Liver (tissue), 9 donors: ENCODE results near the gene USP21. TPM values are rescaled to one million over a fixed set of nuclear protein-coding genes. Genes with fewer than 3 reads are reported as not detected.

Experiments
- DNase-seq: peaks from one replicate; pipeline ENCODE4 v3.0.0-alpha.2; 2017; ENCODE audit warnings: low spot score
- H3K27ac ChIP-seq, 2 donors: one replicate each; pipeline ENCODE4 v1.7.0; 2013; ENCODE audit warnings: inconsistent platforms in 2 of 2, low read length in 2 of 2, control low read depth in 1 of 2, low read depth in 1 of 2, mild to moderate bottlenecking in 1 of 2
- H3K27me3 ChIP-seq, 4 donors: one replicate each; pipeline versions ENCODE4 v1.6.1 to v1.7.0; 2013; ENCODE audit warnings: low read length in 3 of 4, inconsistent platforms in 1 of 4, mild to moderate bottlenecking in 1 of 4, moderate library complexity in 1 of 4; ENCODE audit not compliant: control insufficient read depth in 4 of 4, insufficient read depth in 4 of 4
- H3K36me3 ChIP-seq, 4 donors: one replicate each; pipeline versions ENCODE4 v1.6.1 to v1.7.0; 2013; ENCODE audit warnings: low read length in 3 of 4, mild to moderate bottlenecking in 3 of 4, low read depth in 1 of 4, moderate library complexity in 1 of 4; ENCODE audit not compliant: control insufficient read depth in 4 of 4, insufficient read depth in 3 of 4
- H3K4me1 ChIP-seq, 4 donors: one replicate each; pipeline versions ENCODE4 v1.6.1 to v1.7.0; 2013; ENCODE audit warnings: low read length in 3 of 4, mild to moderate bottlenecking in 3 of 4, moderate library complexity in 1 of 4; ENCODE audit not compliant: control insufficient read depth in 4 of 4, insufficient read depth in 4 of 4
- H3K4me3 ChIP-seq, 3 donors: one replicate each; pipeline versions ENCODE4 v1.6.1 to v1.7.0; 2013; ENCODE audit warnings: low read length in 3 of 3, control low read depth in 1 of 3, low read depth in 1 of 3, mild to moderate bottlenecking in 1 of 3
- H3K9ac ChIP-seq, 2 donors: one replicate each; pipeline ENCODE4 v1.7.0; 2013; ENCODE audit warnings: low read length in 2 of 2, mild to moderate bottlenecking in 2 of 2, moderate library complexity in 2 of 2, control low read depth in 1 of 2, low read depth in 1 of 2
- H3K9me3 ChIP-seq, 4 donors: one replicate each; pipeline versions ENCODE4 v1.6.1 to v1.7.0; 2013; ENCODE audit warnings: low read length in 3 of 4; ENCODE audit not compliant: control insufficient read depth in 4 of 4
- EGR1 ChIP-seq, 2 donors: IDR thresholded peaks; 2 replicates each; pipeline ENCODE4 v1.6.1; 2016 to 2018; ENCODE audit warnings: antibody characterized with exemption in 2 of 2, low read depth in 2 of 2
- FOXA1 ChIP-seq: IDR thresholded peaks from 2 replicates; pipeline ENCODE4 v1.6.1; 2016; ENCODE audit warnings: antibody characterized with exemption
- FOXA2 ChIP-seq: IDR thresholded peaks from 2 replicates; pipeline ENCODE4 v1.6.1; 2016; ENCODE audit warnings: antibody characterized with exemption
- GABPA ChIP-seq, 2 donors: IDR thresholded peaks in 1 of 2; conservative IDR thresholded peaks in 1 of 2; 2 replicates each; pipeline ENCODE4 v1.6.1; 2016; ENCODE audit warnings: antibody characterized with exemption in 2 of 2, mild to moderate bottlenecking in 1 of 2, moderate library complexity in 1 of 2
- HNF4A ChIP-seq, 2 donors: conservative IDR thresholded peaks; 2 replicates each; pipeline ENCODE4 v1.6.1; 2016; ENCODE audit warnings: antibody characterized with exemption in 2 of 2, mild to moderate bottlenecking in 2 of 2
- HNF4G ChIP-seq: IDR thresholded peaks from 2 replicates; pipeline ENCODE4 v1.6.1; 2016; ENCODE audit warnings: antibody characterized with exemption
- JUND ChIP-seq, 2 donors: IDR thresholded peaks; 2 replicates each; pipeline ENCODE4 v1.6.1; 2016; ENCODE audit warnings: antibody characterized with exemption in 2 of 2
- NR2F2 ChIP-seq: IDR thresholded peaks from 2 replicates; pipeline ENCODE4 v1.6.1; 2016; ENCODE audit warnings: antibody characterized with exemption
- RAD21 ChIP-seq, 2 donors: IDR thresholded peaks; 2 replicates each; pipeline ENCODE4 v1.6.1; 2016; ENCODE audit warnings: antibody characterized with exemption in 2 of 2, mild to moderate bottlenecking in 2 of 2
- RXRA ChIP-seq, 2 donors: IDR thresholded peaks; 2 replicates each; pipeline ENCODE4 v1.6.1; 2017 to 2018; ENCODE audit warnings: antibody characterized with exemption in 2 of 2, mild to moderate bottlenecking in 1 of 2
- SP1 ChIP-seq: IDR thresholded peaks from 2 replicates; pipeline ENCODE4 v1.6.1; 2018; ENCODE audit warnings: antibody characterized with exemption, mild to moderate bottlenecking
- TAF1 ChIP-seq: conservative IDR thresholded peaks from 2 replicates; pipeline ENCODE4 v1.6.1; 2016; ENCODE audit warnings: antibody characterized with exemption, mild to moderate bottlenecking
- WGBS: extraction: QIAGEN DNeasy Blood & Tissue Kit; methylation state at CpG from one replicate; pipeline ENCODE4 v1.1.7; 2013; 5-methylcytosine and 5-hydroxymethylcytosine counted together
- polyA plus RNA-seq, 2 donors: library from polyadenylated mRNA; stranded (reverse) in 1 of 2; unstranded in 1 of 2; fragments of 200-250 nt in 1 of 2; fragments of >200 nt in 1 of 2; fragmentation: Nextera tagmentation in 1 of 2; extraction: Ambion mirVana in 1 of 2; gene quantifications; one replicate each; pipeline versions ENCODE4 v1.2.1 to v1.2.3, GENCODE V29; 2013 to 2015
- total RNA-seq, 2 donors: library from RNA; depleted of rRNA; stranded (reverse); fragments of >200 nt; gene quantifications; one replicate each; pipeline ENCODE4 v1.2.3, GENCODE V29; 2014
- TF ChIP-seq, protein P1 (sequence below): fragments of 150-350 bp; IDR thresholded peaks from 2 replicates; pipeline ENCODE4 v1.5.1; 2017; ENCODE audit warnings: improper control_type of control experiment, low read depth, low read length; ENCODE audit not compliant: missing input control
- TF ChIP-seq, protein P2 (sequence below): IDR thresholded peaks from 2 replicates; pipeline ENCODE4 v1.6.1; 2016; ENCODE audit warnings: antibody characterized with exemption
- TF ChIP-seq, protein P3 (sequence below): IDR thresholded peaks from 2 replicates; pipeline ENCODE4 v1.6.1; 2016; ENCODE audit warnings: antibody characterized with exemption, mild to moderate bottlenecking
- TF ChIP-seq, protein P4 (sequence below): IDR thresholded peaks from 2 replicates; pipeline ENCODE4 v1.6.1; 2016; ENCODE audit warnings: antibody characterized with exemption
- TF ChIP-seq, protein P5 (sequence below): IDR thresholded peaks from 2 replicates; pipeline ENCODE4 v1.6.1; 2016; ENCODE audit warnings: antibody characterized with exemption
- donor health status: healthy.
- donor health status: healthy.
- donor health status: healthy.
- donor health status: healthy.
- donor health status: healthy.

Gene USP21
- total and polyA plus RNA-seq, 4 donors = 4.1 to 9.0 (median 6.5) TPM

DNA sequence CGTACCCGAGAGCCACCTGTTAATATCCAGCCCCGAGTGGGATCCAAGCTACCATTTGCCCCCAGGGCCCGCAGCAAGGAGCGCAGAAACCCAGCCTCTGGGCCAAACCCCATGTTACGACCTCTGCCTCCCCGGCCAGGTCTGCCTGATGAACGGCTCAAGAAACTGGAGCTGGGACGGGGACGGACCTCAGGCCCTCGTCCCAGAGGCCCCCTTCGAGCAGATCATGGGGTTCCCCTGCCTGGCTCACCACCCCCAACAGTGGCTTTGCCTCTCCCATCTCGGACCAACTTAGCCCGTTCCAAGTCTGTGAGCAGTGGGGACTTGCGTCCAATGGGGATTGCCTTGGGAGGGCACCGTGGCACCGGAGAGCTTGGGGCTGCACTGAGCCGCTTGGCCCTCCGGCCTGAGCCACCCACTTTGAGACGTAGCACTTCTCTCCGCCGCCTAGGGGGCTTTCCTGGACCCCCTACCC is 1.4 kb downstream of the USP21 start:
- Histone ChIP-seq H3K9me3 (no peaks in the 10 kb centered on the region), H3K4me3 (no peak overlapping the region), H3K4me1 (peaks cover 13 to 40% (median 23%) of the 10 kb centered on the region in 4 donors), H3K27me3 (no peaks in the 10 kb centered on the region), H3K9ac (no peak overlapping the region), H3K36me3 (peaks cover 0 to 25% (median 9%) of the 10 kb centered on the region in 4 donors), H3K27ac (no peak overlapping the region)
- no peak for TF ChIP-seq RXRA (IDR thresholded peaks at IDR 0.05)
- TF ChIP-seq, protein P1, sequence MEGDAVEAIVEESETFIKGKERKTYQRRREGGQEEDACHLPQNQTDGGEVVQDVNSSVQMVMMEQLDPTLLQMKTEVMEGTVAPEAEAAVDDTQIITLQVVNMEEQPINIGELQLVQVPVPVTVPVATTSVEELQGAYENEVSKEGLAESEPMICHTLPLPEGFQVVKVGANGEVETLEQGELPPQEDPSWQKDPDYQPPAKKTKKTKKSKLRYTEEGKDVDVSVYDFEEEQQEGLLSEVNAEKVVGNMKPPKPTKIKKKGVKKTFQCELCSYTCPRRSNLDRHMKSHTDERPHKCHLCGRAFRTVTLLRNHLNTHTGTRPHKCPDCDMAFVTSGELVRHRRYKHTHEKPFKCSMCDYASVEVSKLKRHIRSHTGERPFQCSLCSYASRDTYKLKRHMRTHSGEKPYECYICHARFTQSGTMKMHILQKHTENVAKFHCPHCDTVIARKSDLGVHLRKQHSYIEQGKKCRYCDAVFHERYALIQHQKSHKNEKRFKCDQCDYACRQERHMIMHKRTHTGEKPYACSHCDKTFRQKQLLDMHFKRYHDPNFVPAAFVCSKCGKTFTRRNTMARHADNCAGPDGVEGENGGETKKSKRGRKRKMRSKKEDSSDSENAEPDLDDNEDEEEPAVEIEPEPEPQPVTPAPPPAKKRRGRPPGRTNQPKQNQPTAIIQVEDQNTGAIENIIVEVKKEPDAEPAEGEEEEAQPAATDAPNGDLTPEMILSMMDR = no peak
- no peak for TF ChIP-seq JUND (IDR thresholded peaks at IDR 0.05)
- TF ChIP-seq TAF1 = no peak
- TF ChIP-seq, protein P2, sequence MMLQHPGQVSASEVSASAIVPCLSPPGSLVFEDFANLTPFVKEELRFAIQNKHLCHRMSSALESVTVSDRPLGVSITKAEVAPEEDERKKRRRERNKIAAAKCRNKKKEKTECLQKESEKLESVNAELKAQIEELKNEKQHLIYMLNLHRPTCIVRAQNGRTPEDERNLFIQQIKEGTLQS = no peak
- TF ChIP-seq SP1 = no peak
- TF ChIP-seq, protein P3, sequence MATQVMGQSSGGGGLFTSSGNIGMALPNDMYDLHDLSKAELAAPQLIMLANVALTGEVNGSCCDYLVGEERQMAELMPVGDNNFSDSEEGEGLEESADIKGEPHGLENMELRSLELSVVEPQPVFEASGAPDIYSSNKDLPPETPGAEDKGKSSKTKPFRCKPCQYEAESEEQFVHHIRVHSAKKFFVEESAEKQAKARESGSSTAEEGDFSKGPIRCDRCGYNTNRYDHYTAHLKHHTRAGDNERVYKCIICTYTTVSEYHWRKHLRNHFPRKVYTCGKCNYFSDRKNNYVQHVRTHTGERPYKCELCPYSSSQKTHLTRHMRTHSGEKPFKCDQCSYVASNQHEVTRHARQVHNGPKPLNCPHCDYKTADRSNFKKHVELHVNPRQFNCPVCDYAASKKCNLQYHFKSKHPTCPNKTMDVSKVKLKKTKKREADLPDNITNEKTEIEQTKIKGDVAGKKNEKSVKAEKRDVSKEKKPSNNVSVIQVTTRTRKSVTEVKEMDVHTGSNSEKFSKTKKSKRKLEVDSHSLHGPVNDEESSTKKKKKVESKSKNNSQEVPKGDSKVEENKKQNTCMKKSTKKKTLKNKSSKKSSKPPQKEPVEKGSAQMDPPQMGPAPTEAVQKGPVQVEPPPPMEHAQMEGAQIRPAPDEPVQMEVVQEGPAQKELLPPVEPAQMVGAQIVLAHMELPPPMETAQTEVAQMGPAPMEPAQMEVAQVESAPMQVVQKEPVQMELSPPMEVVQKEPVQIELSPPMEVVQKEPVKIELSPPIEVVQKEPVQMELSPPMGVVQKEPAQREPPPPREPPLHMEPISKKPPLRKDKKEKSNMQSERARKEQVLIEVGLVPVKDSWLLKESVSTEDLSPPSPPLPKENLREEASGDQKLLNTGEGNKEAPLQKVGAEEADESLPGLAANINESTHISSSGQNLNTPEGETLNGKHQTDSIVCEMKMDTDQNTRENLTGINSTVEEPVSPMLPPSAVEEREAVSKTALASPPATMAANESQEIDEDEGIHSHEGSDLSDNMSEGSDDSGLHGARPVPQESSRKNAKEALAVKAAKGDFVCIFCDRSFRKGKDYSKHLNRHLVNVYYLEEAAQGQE = no peak
- TF ChIP-seq HNF4A (conservative IDR thresholded peaks at IDR 0.05) = no peak
- no peak for TF ChIP-seq NR2F2
- TF ChIP-seq FOXA1 = no peak
- no peak for TF ChIP-seq RAD21 (IDR thresholded peaks at IDR 0.05)
- no peak for TF ChIP-seq GABPA (IDR thresholded peaks at IDR 0.05 in 1 of 2, conservative IDR thresholded peaks at IDR 0.05 in 1 of 2)
- no peak for TF ChIP-seq HNF4G
- TF ChIP-seq, protein P4, sequence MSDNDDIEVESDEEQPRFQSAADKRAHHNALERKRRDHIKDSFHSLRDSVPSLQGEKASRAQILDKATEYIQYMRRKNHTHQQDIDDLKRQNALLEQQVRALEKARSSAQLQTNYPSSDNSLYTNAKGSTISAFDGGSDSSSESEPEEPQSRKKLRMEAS = no peak
- TF ChIP-seq, protein P5, sequence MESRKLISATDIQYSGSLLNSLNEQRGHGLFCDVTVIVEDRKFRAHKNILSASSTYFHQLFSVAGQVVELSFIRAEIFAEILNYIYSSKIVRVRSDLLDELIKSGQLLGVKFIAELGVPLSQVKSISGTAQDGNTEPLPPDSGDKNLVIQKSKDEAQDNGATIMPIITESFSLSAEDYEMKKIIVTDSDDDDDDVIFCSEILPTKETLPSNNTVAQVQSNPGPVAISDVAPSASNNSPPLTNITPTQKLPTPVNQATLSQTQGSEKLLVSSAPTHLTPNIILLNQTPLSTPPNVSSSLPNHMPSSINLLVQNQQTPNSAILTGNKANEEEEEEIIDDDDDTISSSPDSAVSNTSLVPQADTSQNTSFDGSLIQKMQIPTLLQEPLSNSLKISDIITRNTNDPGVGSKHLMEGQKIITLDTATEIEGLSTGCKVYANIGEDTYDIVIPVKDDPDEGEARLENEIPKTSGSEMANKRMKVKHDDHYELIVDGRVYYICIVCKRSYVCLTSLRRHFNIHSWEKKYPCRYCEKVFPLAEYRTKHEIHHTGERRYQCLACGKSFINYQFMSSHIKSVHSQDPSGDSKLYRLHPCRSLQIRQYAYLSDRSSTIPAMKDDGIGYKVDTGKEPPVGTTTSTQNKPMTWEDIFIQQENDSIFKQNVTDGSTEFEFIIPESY = no peak
- no peak for TF ChIP-seq EGR1 (IDR thresholded peaks at IDR 0.05; ENCODE audit: low read depth in 2 of 2)
- no peak for TF ChIP-seq FOXA2
- 96% methylated on average over 22 of the region's 22 CpGs for WGBS
- no peak for DNase-seq
